DND-41 (cell line): ENCODE measurements around the gene RGS6.

Experiments used
- EZH2 ChIP-seq: IDR thresholded peaks from 3 replicates; pipeline ENCODE4 v1.6.1; 2012; ENCODE audit warnings: borderline replicate concordance, low read depth, mild to moderate bottlenecking, moderate library complexity, low read length, inconsistent platforms; ENCODE audit not compliant: severe bottlenecking
- TF ChIP-seq, protein P1 (sequence below): IDR thresholded peaks from 2 replicates; pipeline ENCODE4 v1.5.1; 2012; ENCODE audit warnings: borderline replicate concordance, low read length, moderate library complexity, mild to moderate bottlenecking; ENCODE audit not compliant: poor library complexity, severe bottlenecking; ENCODE audit errors: extremely low read depth

DNA sequence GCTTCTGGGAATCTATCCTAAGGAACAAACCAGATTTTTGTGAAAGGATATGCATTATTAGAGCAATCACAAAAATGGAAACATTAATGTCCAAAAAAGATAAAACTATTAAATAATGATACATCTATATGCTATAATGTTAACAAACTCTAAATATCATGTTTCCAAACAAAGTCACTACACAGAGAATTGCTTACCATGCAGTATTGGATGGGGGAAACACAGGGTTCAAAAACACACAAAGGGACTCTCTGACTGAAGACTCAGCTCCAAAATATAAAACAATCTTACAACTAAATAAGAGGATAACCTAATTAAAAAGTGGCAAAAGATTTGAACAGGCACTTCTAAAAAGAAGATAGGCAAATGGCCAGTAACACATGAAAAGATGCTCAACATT, 657.4 kb downstream of the RGS6 start:
- TF ChIP-seq, protein P1, sequence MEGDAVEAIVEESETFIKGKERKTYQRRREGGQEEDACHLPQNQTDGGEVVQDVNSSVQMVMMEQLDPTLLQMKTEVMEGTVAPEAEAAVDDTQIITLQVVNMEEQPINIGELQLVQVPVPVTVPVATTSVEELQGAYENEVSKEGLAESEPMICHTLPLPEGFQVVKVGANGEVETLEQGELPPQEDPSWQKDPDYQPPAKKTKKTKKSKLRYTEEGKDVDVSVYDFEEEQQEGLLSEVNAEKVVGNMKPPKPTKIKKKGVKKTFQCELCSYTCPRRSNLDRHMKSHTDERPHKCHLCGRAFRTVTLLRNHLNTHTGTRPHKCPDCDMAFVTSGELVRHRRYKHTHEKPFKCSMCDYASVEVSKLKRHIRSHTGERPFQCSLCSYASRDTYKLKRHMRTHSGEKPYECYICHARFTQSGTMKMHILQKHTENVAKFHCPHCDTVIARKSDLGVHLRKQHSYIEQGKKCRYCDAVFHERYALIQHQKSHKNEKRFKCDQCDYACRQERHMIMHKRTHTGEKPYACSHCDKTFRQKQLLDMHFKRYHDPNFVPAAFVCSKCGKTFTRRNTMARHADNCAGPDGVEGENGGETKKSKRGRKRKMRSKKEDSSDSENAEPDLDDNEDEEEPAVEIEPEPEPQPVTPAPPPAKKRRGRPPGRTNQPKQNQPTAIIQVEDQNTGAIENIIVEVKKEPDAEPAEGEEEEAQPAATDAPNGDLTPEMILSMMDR, result no peak
- TF ChIP-seq EZH2, result no peak
